CD4-positive, CD25-positive, alpha-beta regulatory T cell (primary cell): ENCODE results near the gene ANKRD11. TPM values are rescaled to one million over a fixed set of nuclear protein-coding genes. Genes with fewer than 3 reads are reported as not detected.
"Not testable (repeated sequence)": the region's sequence is repeated elsewhere in the genome, so short reads cannot be mapped to it uniquely, and the experiment has no call there.

Source experiments
- ATAC-seq, 2 donors: fragments of 150-1000 bp; cut with Tn5 transposase; one replicate each; pipeline ENCODE4 v1.10.0; 2021; ENCODE audit warnings: low read depth in 2 of 2, moderate number of reproducible peaks in 2 of 2, moderate library complexity in 1 of 2
- DNase-seq, 3 donors: peaks; one replicate each; pipeline versions ENCODE4 v3.0.0 to v3.0.0-alpha.2; 2012 to 2022; ENCODE audit warnings: mixed read lengths in 1 of 3
- H3K27ac ChIP-seq: one replicate; pipeline ENCODE4 v1.7.0; 2013; ENCODE audit warnings: mild to moderate bottlenecking, low read length; ENCODE audit not compliant: insufficient read depth, poor library complexity, severe bottlenecking
- H3K27me3 ChIP-seq: one replicate; pipeline ENCODE4 v1.7.0; 2013; ENCODE audit warnings: low read length; ENCODE audit not compliant: control insufficient read depth, insufficient read depth
- H3K36me3 ChIP-seq: one replicate; pipeline ENCODE4 v1.7.0; 2013; ENCODE audit warnings: mild to moderate bottlenecking, low read length, moderate library complexity; ENCODE audit not compliant: control insufficient read depth, insufficient read depth
- H3K4me1 ChIP-seq: 2 replicates; pipeline ENCODE4 v1.7.0; 2013; ENCODE audit warnings: mild to moderate bottlenecking, low read length; ENCODE audit not compliant: insufficient read depth, control insufficient read depth, poor library complexity, severe bottlenecking
- H3K4me3 ChIP-seq: one replicate; pipeline ENCODE4 v1.7.0; 2013; ENCODE audit warnings: low read depth, mild to moderate bottlenecking, low read length, moderate library complexity
- H3K9me3 ChIP-seq, 2 experiments: 1 replicate in 1 of 2; 2 replicates in 1 of 2; pipeline ENCODE4 v1.7.0; 2013; ENCODE audit warnings: low read length in 2 of 2, mild to moderate bottlenecking in 1 of 2, moderate library complexity in 1 of 2; ENCODE audit not compliant: control insufficient read depth in 2 of 2
- H3K27ac Mint-ChIP-seq, 3 donors: one replicate each; pipeline ENCODE4 v1.8.0; 2020 to 2022; ENCODE audit warnings: mild to moderate bottlenecking in 3 of 3, mixed read lengths in 3 of 3, moderate library complexity in 2 of 3
- H3K27me3 Mint-ChIP-seq: one replicate; pipeline ENCODE4 v1.8.0; 2022; ENCODE audit warnings: mild to moderate bottlenecking, mixed read lengths
- H3K36me3 Mint-ChIP-seq: one replicate; pipeline ENCODE4 v1.8.0; 2020; ENCODE audit warnings: mixed read lengths
- H3K4me1 Mint-ChIP-seq, 4 donors: one replicate each; pipeline ENCODE4 v1.8.0; 2020 to 2022; ENCODE audit warnings: mixed read lengths in 4 of 4, mild to moderate bottlenecking in 1 of 4
- H3K4me3 Mint-ChIP-seq, 4 donors: one replicate each; pipeline ENCODE4 v1.8.0; 2020 to 2022; ENCODE audit warnings: mild to moderate bottlenecking in 4 of 4, mixed read lengths in 4 of 4, moderate library complexity in 3 of 4
- H3K9me3 Mint-ChIP-seq, 7 donors: one replicate each; pipeline ENCODE4 v1.8.0; 2020 to 2022; ENCODE audit warnings: mixed read lengths in 7 of 7, mild to moderate bottlenecking in 3 of 7, moderate library complexity in 2 of 7
- polyA plus RNA-seq, 4 donors: library from polyadenylated mRNA; unstranded; fragments of 300-500 nt; fragmentation: Illumina TruSeq; gene quantifications; one replicate each; pipeline ENCODE4 v1.2.3, GENCODE V29; 2021
- total RNA-seq: library from RNA; stranded (reverse); gene quantifications from one replicate; pipeline ENCODE4 v1.2.3, GENCODE V29; 2022

ANKRD11 gene
- total and polyA plus RNA-seq, 5 donors from 2014 or later: 8.7 to 323 (median 18.6) TPM

GRCh38 chr16:89382555-89382954 lies 107.8 kb downstream of the ANKRD11 start:
- Histone ChIP-seq H3K4me3 (peak overlapping the region; percentile 44), H3K4me1 (peaks cover 87% of the 10 kb centered on the region)
- not testable (repeated sequence) for H3K9me3 ChIP-seq, DNase-seq, H3K27me3 ChIP-seq, H3K36me3 Mint-ChIP-seq, ATAC-seq, H3K27ac ChIP-seq, H3K27me3 Mint-ChIP-seq, H3K9me3 Mint-ChIP-seq, H3K36me3 ChIP-seq
- H3K27ac Mint-ChIP-seq: peak overlapping the region; percentile 54 to 80 (median 78)
- H3K4me1 Mint-ChIP-seq: peaks cover 33 to 95% (median 74%) of the 10 kb centered on the region in 4 donors
- peak overlapping the region; percentile 82 to 88 (median 83) for H3K4me3 Mint-ChIP-seq

- H3K27ac ChIP-seq: no peak overlapping the region
These were observed 108.6 kb downstream of the ANKRD11 start for GRCh38 chr16:89381788-89382187.

DNA sequence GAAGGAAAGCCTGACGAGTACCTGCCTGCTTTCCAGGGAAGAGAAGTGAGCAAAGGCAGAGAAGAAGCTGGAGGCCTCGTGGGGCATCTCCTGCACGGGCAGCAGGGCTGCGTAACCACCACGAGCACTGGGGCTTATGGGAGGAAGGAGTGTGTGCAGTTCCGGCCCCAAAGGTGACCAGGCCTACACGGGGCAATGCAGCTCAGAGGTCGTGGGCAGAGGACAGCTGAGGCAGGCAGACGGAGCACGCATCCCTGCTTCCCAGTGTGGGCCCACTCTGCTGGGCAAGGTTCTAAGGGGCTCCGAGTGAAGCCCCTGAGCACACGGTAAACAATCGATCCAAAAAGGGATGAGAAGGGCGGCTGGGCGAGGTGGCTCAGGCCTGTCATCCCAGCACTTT lies 109.7 kb downstream of the ANKRD11 start:
- Histone ChIP-seq H3K27me3 (no peaks in the 10 kb centered on the region), H3K4me1 (peaks cover 74% of the 10 kb centered on the region), H3K9me3 (no peaks in the 10 kb centered on the region), H3K36me3 (no peaks in the 10 kb centered on the region), H3K4me3 (no peak overlapping the region), H3K27ac (no peak overlapping the region)
- H3K4me3 Mint-ChIP-seq: peak overlapping the region in 3 of 4 donors; percentile 21 to 69 (median 36)
- no peak for ATAC-seq
- peaks cover 0 to 3% (median 0%) of the 10 kb centered on the region in 7 donors for H3K9me3 Mint-ChIP-seq
- no peaks in the 10 kb centered on the region for H3K36me3 Mint-ChIP-seq
- no peaks in the 10 kb centered on the region for H3K27me3 Mint-ChIP-seq
- peak overlapping the region in 2 of 3 donors; percentile 23 to 83 for H3K27ac Mint-ChIP-seq
- no peak for DNase-seq
- peaks cover 32 to 95% (median 75%) of the 10 kb centered on the region in 4 donors for H3K4me1 Mint-ChIP-seq

More at GRCh38 chr16:89381788-89382187, 108.6 kb downstream of the ANKRD11 start:
- Histone ChIP-seq H3K27me3 (no peaks in the 10 kb centered on the region), H3K4me1 (peaks cover 83% of the 10 kb centered on the region), H3K4me3 (no peak overlapping the region), H3K36me3 (no peaks in the 10 kb centered on the region), H3K9me3 (no peaks in the 10 kb centered on the region)
- peak overlapping the region; percentile 10 to 64 (median 43) for H3K4me3 Mint-ChIP-seq
- peaks cover 1% of the 10 kb centered on the region for H3K36me3 Mint-ChIP-seq
- no peaks in the 10 kb centered on the region for H3K27me3 Mint-ChIP-seq
- ATAC-seq (no peak), DNase-seq (no peak)
- H3K4me1 Mint-ChIP-seq: peaks cover 30 to 95% (median 75%) of the 10 kb centered on the region in 4 donors
- H3K9me3 Mint-ChIP-seq: peaks cover 0 to 1% (median 0%) of the 10 kb centered on the region in 7 donors
- H3K27ac Mint-ChIP-seq: peak overlapping the region in 2 of 3 donors; percentile 69 to 76

DNA sequence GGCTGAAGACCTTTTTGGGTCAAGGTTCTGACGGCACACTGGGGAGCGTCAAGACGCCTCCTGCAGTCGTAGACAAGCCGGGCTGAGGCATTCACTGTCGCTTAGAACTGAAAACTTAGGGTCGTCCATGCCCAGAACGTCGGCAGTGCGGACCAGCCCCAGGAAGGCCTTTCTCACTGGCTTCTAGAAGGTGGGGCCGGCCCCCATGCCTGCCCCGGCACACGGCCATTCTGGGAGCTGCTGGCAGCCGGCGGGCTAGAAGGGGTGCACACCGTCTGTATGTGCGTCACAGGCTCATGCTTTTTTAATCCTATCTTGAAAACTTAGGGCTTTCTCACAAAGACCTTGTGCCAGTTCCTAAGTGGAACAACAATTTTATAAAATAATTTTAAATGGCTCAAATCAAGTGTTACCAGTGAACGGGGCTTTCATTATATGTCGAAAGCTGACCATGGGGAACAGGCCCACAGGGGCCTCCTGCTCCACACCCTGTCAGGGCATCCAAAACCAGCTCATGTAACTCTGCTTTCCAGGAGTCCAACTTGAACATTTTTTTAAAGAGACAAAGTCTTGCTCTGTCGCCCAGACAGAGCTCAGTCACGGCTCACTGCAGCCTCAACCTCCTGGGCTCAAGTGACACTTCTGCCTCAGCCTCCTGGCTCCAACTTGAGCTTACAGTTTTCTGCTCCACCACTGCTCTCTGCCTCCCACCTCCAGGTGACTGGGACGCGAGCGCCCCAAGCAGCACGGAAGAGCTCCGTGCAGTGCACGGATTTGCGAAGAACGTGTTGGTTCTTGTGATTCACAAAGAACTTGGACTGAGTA lies 111.2 kb downstream of the ANKRD11 start:
- no peaks in the 10 kb centered on the region for H3K27me3 Mint-ChIP-seq
- Histone ChIP-seq H3K36me3 (peaks cover 3% of the 10 kb centered on the region), H3K27ac (no peak overlapping the region), H3K4me3 (no peak overlapping the region), H3K27me3 (no peaks in the 10 kb centered on the region), H3K9me3 (no peaks in the 10 kb centered on the region), H3K4me1 (peaks cover 67% of the 10 kb centered on the region)
- H3K4me3 Mint-ChIP-seq: peak overlapping the region in 3 of 4 donors; percentile 19 to 43 (median 32)
- ATAC-seq (no peak), DNase-seq (no peak)
- peak overlapping the region in 2 of 3 donors; percentile 59 to 86 for H3K27ac Mint-ChIP-seq
- H3K9me3 Mint-ChIP-seq: peaks cover 0 to 3% (median 0%) of the 10 kb centered on the region in 7 donors
- peaks cover 7% of the 10 kb centered on the region for H3K36me3 Mint-ChIP-seq
- peaks cover 38 to 96% (median 74%) of the 10 kb centered on the region in 4 donors for H3K4me1 Mint-ChIP-seq

DNA sequence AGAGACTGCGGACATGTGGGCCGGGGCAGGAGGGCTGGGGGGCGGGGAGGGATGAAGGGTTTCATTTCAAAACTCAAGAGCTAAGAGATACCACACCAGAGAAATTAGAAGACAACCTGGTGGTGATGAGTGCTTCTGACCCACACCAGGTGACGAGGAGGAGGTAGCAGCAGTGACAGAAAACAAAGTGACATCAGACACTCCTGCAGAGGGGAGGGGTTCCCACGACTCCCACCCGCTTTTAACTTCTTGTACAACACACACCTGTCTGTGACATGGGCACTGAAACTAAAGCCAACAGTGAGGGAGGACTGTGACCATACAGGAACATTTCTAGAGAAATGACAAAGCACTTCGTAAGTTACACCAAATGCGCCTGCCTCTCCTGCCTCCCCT lies 112.9 kb downstream of the ANKRD11 start:
- peak overlapping the region in 1 of 4 donors; percentile 9 for H3K4me3 Mint-ChIP-seq
- DNase-seq: no peak
- peaks cover 24 to 93% (median 62%) of the 10 kb centered on the region in 4 donors for H3K4me1 Mint-ChIP-seq
- no peak for ATAC-seq
- Histone ChIP-seq H3K36me3 (peaks cover 8% of the 10 kb centered on the region), H3K4me3 (no peak overlapping the region), H3K4me1 (peaks cover 63% of the 10 kb centered on the region), H3K27me3 (no peaks in the 10 kb centered on the region), H3K27ac (no peak overlapping the region), H3K9me3 (no peaks in the 10 kb centered on the region)
- H3K27me3 Mint-ChIP-seq: no peaks in the 10 kb centered on the region
- peaks cover 0 to 3% (median 0%) of the 10 kb centered on the region in 7 donors for H3K9me3 Mint-ChIP-seq
- peak overlapping the region in 2 of 3 donors; percentile 10 to 86 for H3K27ac Mint-ChIP-seq
- H3K36me3 Mint-ChIP-seq: peaks cover 7% of the 10 kb centered on the region

GRCh38 chr16:89376812-89377452 lies 113.4 kb downstream of the ANKRD11 start:
- peaks cover 0 to 3% (median 0%) of the 10 kb centered on the region in 7 donors for H3K9me3 Mint-ChIP-seq
- Histone ChIP-seq H3K36me3 (peaks cover 8% of the 10 kb centered on the region), H3K4me1 (peaks cover 58% of the 10 kb centered on the region), H3K9me3 (no peaks in the 10 kb centered on the region), H3K27me3 (no peaks in the 10 kb centered on the region), H3K27ac (no peak overlapping the region), H3K4me3 (no peak overlapping the region)
- peak overlapping the region in 2 of 4 donors; percentile 36 to 41 for H3K4me3 Mint-ChIP-seq
- H3K27me3 Mint-ChIP-seq: no peaks in the 10 kb centered on the region
- H3K36me3 Mint-ChIP-seq: peaks cover 7% of the 10 kb centered on the region
- H3K4me1 Mint-ChIP-seq: peaks cover 24 to 92% (median 59%) of the 10 kb centered on the region in 4 donors
- ATAC-seq (no peak), DNase-seq (no peak)
- H3K27ac Mint-ChIP-seq: peak overlapping the region in 2 of 3 donors; percentile 10 to 59

- H3K4me1 Mint-ChIP-seq: peaks cover 24 to 93% (median 56%) of the 10 kb centered on the region in 4 donors
- ATAC-seq (no peak), DNase-seq (no peak)
- Histone ChIP-seq H3K9me3 (no peaks in the 10 kb centered on the region), H3K27ac (no peak overlapping the region), H3K4me1 (peaks cover 53% of the 10 kb centered on the region), H3K27me3 (no peaks in the 10 kb centered on the region), H3K4me3 (no peak overlapping the region), H3K36me3 (peaks cover 16% of the 10 kb centered on the region)
- no peaks in the 10 kb centered on the region for H3K27me3 Mint-ChIP-seq
- peak overlapping the region in 1 of 4 donors; percentile 21 for H3K4me3 Mint-ChIP-seq
- peaks cover 0 to 3% (median 0%) of the 10 kb centered on the region in 7 donors for H3K9me3 Mint-ChIP-seq
- peak overlapping the region in 1 of 3 donors; percentile 43 for H3K27ac Mint-ChIP-seq
- peaks cover 12% of the 10 kb centered on the region for H3K36me3 Mint-ChIP-seq
These were observed 114.7 kb downstream of the ANKRD11 start for GRCh38 chr16:89375686-89376085.
